Left cardiac atrium (tissue), 4 donors: ENCODE data around the gene ANGPTL8. TPM values are rescaled to one million over a fixed set of nuclear protein-coding genes. Genes with fewer than 3 reads are reported as not detected.

Source experiments
- ATAC-seq, 2 donors: fragments of 200-7000 bp; cut with Tn5 transposase; one replicate each; pipeline ENCODE4 v1.9.1; 2020; ENCODE audit warnings: mild to moderate bottlenecking in 2 of 2, moderate library complexity in 2 of 2
- DNase-seq: peaks from one replicate; pipeline ENCODE4 v3.0.0-alpha.2; 2020
- intact Hi-C, 2 donors: fragments of 100-400 bp; cut with DNase I; formaldehyde crosslinking; loops; one replicate each; pipeline versions ENCODE4 v1.14.1 to v1.15.1; 2022 to 2023
- total RNA-seq, 2 donors: library from RNA; stranded (reverse); fragmentation: NEBNext Ultra II Directional; extraction: Animal tissue kit (Norgen Biotek cat#: 25700); gene quantifications; one replicate each; pipeline ENCODE4 v1.2.1, GENCODE V29; 2021
- donor health status: DM: no; HTN: yes; CAD: no.
- donor health status: DM: no; HTN: yes; CAD: no; lungs with severe emphysema.
- donor health status: DM: yes; HTN: yes; CAD: no.
- donor health status: Dilated cardiomyopathy.

The ANGPTL8 gene
- total RNA-seq, 2 donors from 2014 or later = 4.0 to 20.3 TPM

DNA sequence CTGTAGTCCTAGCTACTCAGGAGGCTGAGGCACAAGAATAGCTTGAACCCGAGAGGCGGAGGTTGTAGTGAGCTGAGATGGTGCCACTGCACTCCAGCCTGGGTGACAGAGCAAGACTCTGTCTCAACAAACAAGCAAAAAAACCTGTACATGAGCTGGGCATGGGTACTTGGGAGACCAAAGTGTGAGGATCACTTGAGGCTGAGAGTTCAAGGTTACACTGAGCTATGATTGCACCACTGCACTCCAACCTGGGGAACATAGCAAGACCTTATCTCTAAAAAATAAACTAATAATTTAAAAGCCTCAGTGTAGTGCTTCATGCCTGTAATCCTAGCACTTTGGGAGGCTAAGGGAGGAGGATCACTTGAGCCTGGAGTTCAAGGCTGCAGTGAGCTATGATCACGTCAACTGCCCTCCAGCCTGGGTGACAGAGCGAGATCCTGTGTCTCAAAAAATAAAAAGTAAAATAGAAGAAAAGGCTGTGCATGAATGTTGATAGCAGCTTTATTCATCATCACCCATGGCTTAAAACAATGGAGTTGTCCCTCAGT, 35.2 kb downstream of the ANGPTL8 start:
- no peak for ATAC-seq
- no peak for DNase-seq
- intact Hi-C loops = no loop called here

DNA sequence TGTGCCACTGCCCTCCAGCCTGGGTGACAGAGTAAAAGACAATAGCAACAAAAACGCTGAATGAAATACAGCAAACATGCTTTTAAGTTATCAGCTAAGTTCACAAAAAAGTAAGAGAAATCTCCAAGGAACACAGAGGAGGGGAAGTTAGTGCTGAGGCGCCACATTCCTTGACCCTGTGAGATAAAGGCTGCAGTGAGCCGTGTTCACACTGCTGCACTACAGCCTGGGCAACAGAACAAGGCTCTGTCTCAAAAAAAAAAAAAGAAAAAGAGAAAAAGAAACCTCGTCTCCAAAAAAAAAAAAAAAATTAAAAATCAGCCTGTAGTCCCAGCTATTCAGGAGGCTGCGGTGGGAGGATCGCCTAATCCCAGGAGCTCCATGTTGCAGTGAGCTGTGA, 39.3 kb downstream of the ANGPTL8 start:
- intact Hi-C loops = no loop called here
- ATAC-seq (peak; percentile 78 to 82), DNase-seq (peak; percentile 47)

DNA sequence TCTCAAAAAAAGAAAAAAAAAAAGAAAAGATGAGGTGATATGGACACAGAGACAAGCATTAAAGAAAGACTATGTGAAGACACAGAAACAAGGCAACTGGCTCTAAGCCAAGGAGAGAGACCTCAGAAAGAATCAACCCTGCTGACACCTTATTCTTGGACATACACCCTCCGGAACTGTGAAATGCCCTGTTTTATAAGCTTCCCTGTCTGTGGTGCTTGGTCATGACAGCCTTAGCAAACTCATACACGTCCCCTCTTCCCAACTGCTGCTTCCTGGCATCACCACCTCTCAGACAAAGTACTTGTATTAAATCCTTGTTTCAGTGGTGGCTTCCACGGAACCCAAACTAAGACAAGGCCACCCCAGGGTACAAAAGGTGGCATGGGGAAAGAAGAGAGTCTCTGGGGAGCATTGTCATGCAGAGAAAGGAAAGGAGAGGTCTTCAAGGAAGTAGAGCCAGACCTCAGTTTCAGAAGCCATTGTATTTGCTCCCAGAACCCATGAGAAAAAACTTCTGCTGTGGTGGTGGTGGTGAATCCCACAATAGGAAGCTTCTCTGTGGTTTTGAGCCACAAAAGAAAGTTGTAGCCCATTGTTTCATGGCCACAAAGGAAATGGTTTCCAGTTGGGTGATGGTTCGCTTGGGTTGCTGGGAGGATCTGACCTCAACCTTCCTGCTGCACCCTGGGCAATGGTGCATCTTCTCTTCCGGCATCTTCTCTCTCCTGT, 40.3 kb downstream of the ANGPTL8 start:
- ATAC-seq = no peak
- DNase-seq = no peak
- intact Hi-C loops = no loop called here

DNA sequence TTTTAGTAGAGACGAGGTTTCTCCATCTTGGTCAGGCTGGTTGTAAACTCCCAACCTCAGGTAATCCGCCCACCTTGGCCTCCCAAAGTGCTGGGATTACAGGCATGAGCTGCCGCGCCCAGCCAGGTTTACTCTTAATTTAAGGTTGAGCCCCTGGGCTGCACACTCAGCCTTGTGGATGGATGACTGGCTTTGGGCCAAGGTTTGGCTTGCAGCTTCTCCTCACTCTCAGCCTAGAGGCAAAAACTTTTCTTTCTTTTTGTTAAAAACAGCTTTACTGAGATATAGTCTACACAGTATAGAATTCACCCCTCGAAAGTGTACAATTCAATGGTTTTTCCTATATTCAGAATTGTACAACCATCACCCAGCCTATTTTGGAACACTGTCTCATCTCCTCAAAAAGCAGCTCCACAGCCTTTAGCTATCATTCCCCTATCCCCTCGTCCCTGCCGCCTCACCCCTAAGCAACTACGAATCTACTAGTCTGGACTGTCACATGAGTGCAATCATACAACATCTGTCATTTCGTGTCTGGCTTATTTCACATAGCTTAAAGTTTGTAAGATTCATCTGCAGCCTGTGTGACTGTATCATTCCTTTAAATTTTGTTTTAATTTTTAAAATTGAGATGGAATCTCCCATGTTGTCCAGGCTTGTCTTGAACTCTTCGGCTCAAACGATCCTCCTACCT, 42.1 kb downstream of the ANGPTL8 start:
- ATAC-seq = no peak
- intact Hi-C loops = no loop called here

DNA sequence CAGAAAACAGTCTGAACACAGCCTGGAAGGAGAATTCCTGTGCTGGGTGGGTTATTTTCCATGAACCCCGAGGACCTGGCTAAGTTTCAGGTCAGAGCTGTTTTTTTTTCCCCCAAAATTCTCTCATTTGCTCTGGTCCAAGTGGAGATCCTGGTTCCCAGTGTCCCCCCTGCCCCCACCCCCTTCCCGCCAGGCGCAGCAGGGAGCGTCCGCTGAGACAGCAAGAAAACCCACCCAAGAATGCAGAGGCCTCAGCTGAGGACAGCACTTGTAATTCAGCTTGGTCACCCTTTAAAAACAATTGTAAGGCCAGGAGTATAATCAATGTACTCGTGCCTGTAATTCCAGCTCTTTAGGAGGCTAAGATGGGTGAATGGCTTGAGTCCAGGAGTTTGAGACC, 45.1 kb downstream of the ANGPTL8 start:
- intact Hi-C loops = no loop called here
- no peak for DNase-seq

More for the DNA sequence above, 42.1 kb downstream of the ANGPTL8 start:
- DNase-seq = no peak

DNA sequence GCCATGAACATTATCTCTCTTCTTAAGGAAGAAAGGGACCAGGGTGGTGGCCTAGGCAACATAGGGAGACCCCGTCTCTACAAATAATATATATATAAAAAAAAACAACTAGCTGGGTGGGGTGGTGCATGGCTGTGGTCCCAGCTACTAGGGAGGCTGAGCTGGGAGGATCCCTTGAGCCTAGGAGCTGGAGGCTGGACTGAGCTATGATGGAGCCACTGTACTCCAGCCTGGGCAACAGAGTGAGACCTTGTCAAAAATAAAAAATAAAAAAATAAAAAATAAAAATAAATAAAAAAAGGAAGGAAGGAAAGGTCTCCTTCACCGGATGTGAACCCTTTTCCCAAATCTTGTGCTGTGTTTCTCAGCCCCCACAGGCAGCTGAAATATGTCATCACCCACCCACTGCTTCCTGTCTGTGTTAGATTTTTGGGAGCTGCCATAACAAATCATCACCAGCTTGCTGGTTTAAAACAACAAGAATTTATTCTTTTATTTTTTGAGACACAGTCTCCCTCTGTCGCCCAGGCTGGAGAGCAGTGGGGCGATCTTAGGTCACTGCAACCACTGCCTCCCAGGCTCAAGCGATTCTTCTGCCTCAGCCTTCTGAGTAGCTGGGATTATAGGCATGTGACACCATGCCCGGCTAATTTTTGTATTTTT, 47.0 kb downstream of the ANGPTL8 start:
- peak; percentile 44 for DNase-seq
- ATAC-seq = peak; percentile 82 to 84
- intact Hi-C loops = no loop called here

More for the DNA sequence above, 45.1 kb downstream of the ANGPTL8 start:
- ATAC-seq = no peak

DNA sequence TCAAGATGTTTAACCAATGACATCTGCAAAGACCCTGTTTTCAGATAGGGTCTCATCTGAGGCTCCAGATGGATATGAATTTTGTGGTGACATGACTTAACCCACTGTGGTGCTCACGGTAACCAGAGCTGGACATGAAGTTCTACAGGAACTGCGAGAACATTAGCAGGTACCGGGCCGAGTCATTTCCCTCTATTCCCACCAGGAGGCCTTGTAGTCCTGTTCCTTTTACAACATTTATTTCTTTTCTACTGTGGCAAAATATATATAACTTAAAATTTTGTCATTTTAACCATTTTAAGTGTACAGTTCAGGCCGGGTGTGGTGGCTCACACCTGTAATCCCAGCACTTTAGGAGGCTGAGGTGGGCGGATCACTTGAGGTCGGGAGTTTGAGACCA, 48.9 kb downstream of the ANGPTL8 start:
- no peak for ATAC-seq
- intact Hi-C loops = no loop called here
- no peak for DNase-seq

DNA sequence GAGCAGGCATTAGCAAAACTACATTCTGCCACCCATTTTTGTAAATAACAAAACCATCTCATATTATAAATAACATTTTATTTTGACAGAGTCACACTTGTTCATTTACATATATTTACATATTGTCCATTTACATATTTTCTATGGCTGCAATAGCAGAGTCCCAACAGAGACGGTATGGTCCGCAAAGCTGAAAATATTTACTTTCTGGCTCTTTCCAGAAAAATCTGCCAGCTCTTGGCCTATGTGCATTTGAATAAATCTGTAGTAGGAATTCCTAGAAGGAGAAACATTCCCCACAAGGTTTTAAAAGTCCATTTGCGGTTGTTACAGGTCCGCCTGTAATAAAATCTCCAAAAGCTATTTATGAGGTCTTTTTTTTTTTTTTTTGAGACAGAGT, 50.8 kb downstream of the ANGPTL8 start:
- intact Hi-C loops = loop anchor here in 1 of 2 donors (10.0 kb wide), 1 partner anchor 195 kb away; the partner anchor contains the start of gene ELAVL3
- ATAC-seq (no peak), DNase-seq (no peak)

DNA sequence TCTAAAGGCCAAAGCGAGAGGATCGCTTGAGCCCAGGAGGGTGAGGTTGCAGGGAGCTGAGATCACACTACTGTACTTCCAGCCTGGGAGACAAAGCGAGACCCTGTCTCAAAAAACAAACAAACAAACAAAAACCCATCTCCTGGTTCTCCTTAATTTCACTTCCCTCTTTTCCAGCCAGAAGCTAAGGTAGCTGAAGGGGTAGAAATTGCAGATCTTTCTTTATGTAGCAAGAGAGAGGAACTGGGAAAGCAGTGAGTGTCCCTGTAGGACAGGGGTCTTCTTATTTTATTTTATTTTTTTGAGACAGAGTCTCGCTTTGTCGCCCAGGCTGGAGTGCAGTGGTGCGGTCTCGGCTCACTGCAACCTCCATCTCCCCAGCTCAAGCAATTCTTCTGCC, 52.0 kb downstream of the ANGPTL8 start:
- intact Hi-C loops = loop anchor here in 1 of 2 donors (10.0 kb wide), 1 partner anchor 193 kb away; the partner anchor contains the start of gene ELAVL3
- ATAC-seq = no peak

More for the DNA sequence above, 52.0 kb downstream of the ANGPTL8 start:
- DNase-seq = no peak

Other genes starting within 250 kb of the ANGPTL8 start
- gene LDLR, start 150.2 kb upstream of the ANGPTL8 start, total RNA-seq = 10 to 100 TPM; 24.4 to 80.0 TPM
- 1 to 10 TPM; 3.4 to 3.9 TPM for gene SPC24, start 83.8 kb upstream of the ANGPTL8 start, total RNA-seq
- 100 to 1,000 TPM; 238 to 255 TPM for gene KANK2, start 42.1 kb upstream of the ANGPTL8 start, total RNA-seq
- gene DOCK6, start 22.9 kb downstream of the ANGPTL8 start, total RNA-seq = 10 to 100 TPM; 37.5 to 61.1 TPM
- gene TSPAN16, start 56.5 kb downstream of the ANGPTL8 start, total RNA-seq = not detected
- 10 to 100 TPM; 12.2 to 14.2 TPM for gene RAB3D, start 100.0 kb downstream of the ANGPTL8 start, total RNA-seq
- gene TMEM205, start 106.6 kb downstream of the ANGPTL8 start, total RNA-seq = 10 to 100 TPM; 89.9 to 96.6 TPM
- 10 to 100 TPM; 16.4 to 20.0 TPM for gene CCDC159, start 106.9 kb downstream of the ANGPTL8 start, total RNA-seq
- gene PLPPR2, start 115.8 kb downstream of the ANGPTL8 start, total RNA-seq = 10 to 100 TPM; 23.5 to 28.3 TPM
- 1 to 10 TPM; 1.3 to 1.5 TPM for gene SWSAP1, start 135.0 kb downstream of the ANGPTL8 start, total RNA-seq
- 1 to 10 TPM; 7.5 to 7.7 TPM for gene EPOR, start 144.7 kb downstream of the ANGPTL8 start, total RNA-seq
- 10 to 100 TPM; 11.3 to 15.1 TPM for gene RGL3, start 179.7 kb downstream of the ANGPTL8 start, total RNA-seq
- gene ODAD3, start 195.5 kb downstream of the ANGPTL8 start, total RNA-seq = under 1 TPM; 0.56 to 0.68 TPM
- gene PRKCSH, start 196.0 kb downstream of the ANGPTL8 start, total RNA-seq = 100 to 1,000 TPM; 132 to 139 TPM
- gene ELAVL3, start 241.4 kb downstream of the ANGPTL8 start, total RNA-seq = under 1 TPM; 0.24 to 0.50 TPM